Brain microvascular endothelial cell (primary cell): ENCODE results near the gene TNP1.

Source experiments
- DNase-seq: peaks from one replicate; pipeline ENCODE4 v3.0.0-alpha.2; 2020
- H3K27ac ChIP-seq: fragments of 250-450 bp; sonication (Bioruptor Pico); 2 replicates; pipeline ENCODE4 v1.5.1; 2020; ENCODE audit warnings: mild to moderate bottlenecking, moderate library complexity
- H3K27me3 ChIP-seq: fragments of 250-450 bp; sonication (Bioruptor Pico); replicated peaks from 2 replicates; pipeline ENCODE4 v1.5.1; 2020; ENCODE audit warnings: mild to moderate bottlenecking
- H3K36me3 ChIP-seq: fragments of 250-450 bp; sonication (Bioruptor Pico); replicated peaks from 2 replicates; pipeline ENCODE4 v1.5.1; 2020; ENCODE audit warnings: mild to moderate bottlenecking
- H3K4me3 ChIP-seq: 2 replicates; pipeline ENCODE4 v1.5.1; 2011; ENCODE audit warnings: low read depth, mild to moderate bottlenecking, control low read depth, low read length, moderate library complexity
- CTCF ChIP-seq: IDR thresholded peaks from 2 replicates; pipeline ENCODE4 v1.5.1; 2011; ENCODE audit warnings: low read depth, mild to moderate bottlenecking, moderate library complexity, low read length, control low read depth, inconsistent platforms; ENCODE audit errors: missing control alignments
- in situ Hi-C: cut with HindIII; loops from 2 replicates; pipeline ENCODE4 v1.10.0; 2017; ENCODE audit warnings: low sequenced_read_pairs, low pct_ligation_motif_present

Gene TNP1

GRCh38 chr2:216822470-216822869 lies 37.4 kb downstream of the TNP1 start:
- no peak for TF ChIP-seq CTCF
- no peak overlapping the region for H3K4me3 ChIP-seq
- no peak overlapping the region for H3K27ac ChIP-seq
- no peaks in the 10 kb centered on the region for H3K36me3 ChIP-seq
- DNase-seq: no peak
- no peaks in the 10 kb centered on the region for H3K27me3 ChIP-seq
- in situ Hi-C loops: no loop called here

GRCh38 chr2:216820709-216821108 lies 39.2 kb downstream of the TNP1 start:
- TF ChIP-seq CTCF: no peak
- Histone ChIP-seq H3K4me3 (no peak overlapping the region), H3K27ac (no peak overlapping the region), H3K36me3 (no peaks in the 10 kb centered on the region), H3K27me3 (no peaks in the 10 kb centered on the region)
- DNase-seq: no peak
- in situ Hi-C loops: no loop called here

DNA sequence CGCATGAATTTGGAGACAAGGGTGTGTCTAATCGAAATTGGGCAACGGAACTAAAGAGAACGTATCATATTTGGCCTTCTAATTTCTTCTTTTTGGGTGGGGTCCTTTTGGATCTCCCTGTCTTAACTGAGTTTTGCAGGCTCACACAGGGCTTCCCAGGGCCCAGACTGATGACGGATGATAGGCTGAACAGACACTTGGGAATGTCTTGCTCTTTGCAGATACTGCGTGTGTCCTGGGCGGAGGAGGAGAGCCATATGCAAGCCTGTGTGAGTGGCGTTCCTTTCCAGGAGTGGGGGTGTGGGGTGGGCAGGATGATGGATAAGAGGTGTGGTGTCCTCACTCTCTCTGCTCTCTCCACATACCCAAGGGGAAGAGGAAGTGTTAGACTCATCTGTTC lies 40.1 kb downstream of the TNP1 start:
- H3K27ac ChIP-seq: no peak overlapping the region
- no peak overlapping the region for H3K4me3 ChIP-seq
- no peaks in the 10 kb centered on the region for H3K27me3 ChIP-seq
- in situ Hi-C loops: no loop called here
- H3K36me3 ChIP-seq: no peaks in the 10 kb centered on the region
- DNase-seq: no peak
- TF ChIP-seq CTCF: no peak

DNA sequence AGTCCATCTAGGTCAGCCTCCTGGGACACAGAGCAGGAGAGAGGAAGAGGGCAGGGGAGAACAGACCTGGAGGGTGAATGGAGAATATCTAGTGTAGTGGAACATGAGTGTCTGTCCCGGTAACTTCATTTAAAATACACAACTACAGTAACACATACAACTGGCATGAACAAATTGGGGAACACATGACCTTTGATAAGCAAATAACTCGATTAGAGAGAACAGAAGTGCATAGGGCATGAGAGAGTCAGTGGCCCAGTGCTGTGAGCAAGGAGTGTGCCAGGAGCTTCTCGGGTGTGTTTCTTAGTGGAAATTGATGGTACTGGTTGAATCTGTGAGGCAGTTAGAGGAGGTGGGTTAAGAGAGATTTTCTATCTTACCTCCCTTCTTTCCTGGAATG lies 40.8 kb downstream of the TNP1 start:
- H3K36me3 ChIP-seq: no peaks in the 10 kb centered on the region
- in situ Hi-C loops: no loop called here
- no peak overlapping the region for H3K4me3 ChIP-seq
- no peak for TF ChIP-seq CTCF
- no peak for DNase-seq
- H3K27me3 ChIP-seq: no peaks in the 10 kb centered on the region
- no peak overlapping the region for H3K27ac ChIP-seq

DNA sequence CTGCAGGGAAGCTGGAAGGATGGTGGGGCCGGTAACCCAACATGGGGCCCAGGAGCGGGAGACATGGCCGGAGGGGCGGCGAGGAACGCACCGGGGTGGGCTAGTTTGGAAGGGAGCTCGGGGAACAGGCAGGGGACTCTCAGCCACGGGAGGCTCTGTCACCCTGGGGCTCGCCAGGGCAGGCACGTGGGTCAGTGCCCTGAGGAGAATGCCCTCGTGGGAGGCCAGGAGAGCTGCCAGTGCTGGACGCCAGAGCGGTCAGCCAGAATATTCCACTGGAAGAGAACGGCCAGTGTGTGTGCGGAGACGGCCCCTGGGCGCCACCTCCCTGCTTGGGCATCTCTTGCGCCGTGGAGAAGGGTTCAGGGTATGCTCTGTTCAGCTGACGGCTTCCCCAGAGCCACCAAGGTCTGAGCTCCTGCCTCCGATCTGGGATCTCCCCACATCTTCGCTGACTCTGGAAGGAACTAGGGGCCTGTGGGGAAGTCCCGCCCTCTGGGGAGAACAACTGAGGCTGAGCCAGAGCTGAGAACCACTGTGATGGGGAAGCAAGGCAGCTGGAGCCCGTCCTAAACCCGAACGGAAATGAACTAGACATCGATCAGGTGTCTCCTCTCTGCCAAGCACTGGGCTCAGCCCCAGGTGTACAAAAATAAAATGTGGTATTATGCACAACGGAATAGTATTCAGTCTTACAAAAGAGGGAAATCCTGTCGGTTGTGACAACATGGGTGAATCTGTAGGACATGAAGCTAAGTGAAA lies 49.3 kb downstream of the TNP1 start:
- no peak for TF ChIP-seq CTCF
- no peaks in the 10 kb centered on the region for H3K36me3 ChIP-seq
- H3K27me3 ChIP-seq: no peaks in the 10 kb centered on the region
- no peak overlapping the region for H3K4me3 ChIP-seq
- no peak for DNase-seq
- in situ Hi-C loops: no loop called here
- H3K27ac ChIP-seq: no peak overlapping the region
